Left hindlimb (tissue), 1 donor: ENCODE measurements around the gene ACOT7.

Experiments
- DNase-seq: peaks from one replicate; pipeline ENCODE4 v3.0.0-alpha.2; 2018

The ACOT7 gene

GRCh38 chr1:6338695-6339094 is 54.9 kb downstream of the ACOT7 start:
- DNase-seq: no peak

- DNase-seq: no peak
These were observed 56.6 kb downstream of the ACOT7 start for GRCh38 chr1:6336776-6337622.

GRCh38 chr1:6334261-6334993 is 59.1 kb downstream of the ACOT7 start:
- DNase-seq: no peak

GRCh38 chr1:6332821-6333220 is 60.7 kb downstream of the ACOT7 start:
- DNase-seq: no peak

GRCh38 chr1:6331543-6332273 is 61.9 kb downstream of the ACOT7 start:
- DNase-seq: no peak

- DNase-seq: peak; percentile 77
These were observed 63.1 kb downstream of the ACOT7 start for GRCh38 chr1:6330410-6330911.

- peak; percentile 83 for DNase-seq
These were observed 63.7 kb downstream of the ACOT7 start for GRCh38 chr1:6329851-6330250.

GRCh38 chr1:6329396-6329795 is 64.2 kb downstream of the ACOT7 start:
- DNase-seq: peak; percentile 72

- no peak for DNase-seq
These were observed 64.9 kb downstream of the ACOT7 start for GRCh38 chr1:6328696-6329095.

- DNase-seq: no peak
These were observed 65.5 kb downstream of the ACOT7 start for GRCh38 chr1:6328091-6328490.

- DNase-seq: no peak
These were observed 68.1 kb downstream of the ACOT7 start for GRCh38 chr1:6325482-6325881.

GRCh38 chr1:6322161-6322560 is 71.4 kb downstream of the ACOT7 start:
- DNase-seq: no peak

- DNase-seq: no peak
These were observed 72.4 kb downstream of the ACOT7 start for GRCh38 chr1:6321205-6321604.

- no peak for DNase-seq
These were observed 76.3 kb downstream of the ACOT7 start for GRCh38 chr1:6317098-6317760.

- DNase-seq: no peak
These were observed 77.1 kb downstream of the ACOT7 start for GRCh38 chr1:6316240-6317097.

- DNase-seq: no peak
These were observed 79.1 kb downstream of the ACOT7 start for GRCh38 chr1:6314503-6314902.

GRCh38 chr1:6313393-6314200 is 80.0 kb downstream of the ACOT7 start:
- DNase-seq: no peak

- DNase-seq: no peak
These were observed 83.3 kb downstream of the ACOT7 start for GRCh38 chr1:6310116-6310848.

GRCh38 chr1:6309564-6309963 is 84.0 kb downstream of the ACOT7 start:
- DNase-seq: no peak

- no peak for DNase-seq
These were observed 85.1 kb downstream of the ACOT7 start for GRCh38 chr1:6308449-6308848.
